ENCODE measurements around the gene ORMDL3.
A peak's percentile ranks its signal among the peaks of the same experiment; 100 is the strongest.
"Not testable (repeated sequence)": the region's sequence is repeated elsewhere in the genome, so short reads cannot be mapped to it uniquely, and the experiment has no call there.

The ORMDL3 gene

GRCh38 chr17:39949028-39949427 is 21.6 kb upstream of the ORMDL3 start:
- DNase-seq: no peak

DNA sequence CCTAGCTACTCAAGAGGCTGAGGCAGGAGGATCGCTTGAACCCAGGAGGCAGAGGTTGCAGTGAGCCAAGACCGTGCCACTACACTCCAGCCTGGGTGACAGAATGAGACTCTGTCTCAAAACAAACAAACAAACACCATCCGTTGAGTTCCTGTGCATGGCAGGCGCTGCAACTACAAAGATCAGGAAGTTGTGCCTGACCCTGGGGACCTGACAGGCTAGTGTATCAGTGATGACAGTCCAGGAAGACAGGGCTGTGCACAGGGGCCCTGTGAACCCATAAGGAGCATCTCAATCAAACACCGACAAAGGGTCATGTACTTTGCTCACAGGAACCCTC is 21.1 kb upstream of the ORMDL3 start:
- not testable (repeated sequence) for DNase-seq

DNA sequence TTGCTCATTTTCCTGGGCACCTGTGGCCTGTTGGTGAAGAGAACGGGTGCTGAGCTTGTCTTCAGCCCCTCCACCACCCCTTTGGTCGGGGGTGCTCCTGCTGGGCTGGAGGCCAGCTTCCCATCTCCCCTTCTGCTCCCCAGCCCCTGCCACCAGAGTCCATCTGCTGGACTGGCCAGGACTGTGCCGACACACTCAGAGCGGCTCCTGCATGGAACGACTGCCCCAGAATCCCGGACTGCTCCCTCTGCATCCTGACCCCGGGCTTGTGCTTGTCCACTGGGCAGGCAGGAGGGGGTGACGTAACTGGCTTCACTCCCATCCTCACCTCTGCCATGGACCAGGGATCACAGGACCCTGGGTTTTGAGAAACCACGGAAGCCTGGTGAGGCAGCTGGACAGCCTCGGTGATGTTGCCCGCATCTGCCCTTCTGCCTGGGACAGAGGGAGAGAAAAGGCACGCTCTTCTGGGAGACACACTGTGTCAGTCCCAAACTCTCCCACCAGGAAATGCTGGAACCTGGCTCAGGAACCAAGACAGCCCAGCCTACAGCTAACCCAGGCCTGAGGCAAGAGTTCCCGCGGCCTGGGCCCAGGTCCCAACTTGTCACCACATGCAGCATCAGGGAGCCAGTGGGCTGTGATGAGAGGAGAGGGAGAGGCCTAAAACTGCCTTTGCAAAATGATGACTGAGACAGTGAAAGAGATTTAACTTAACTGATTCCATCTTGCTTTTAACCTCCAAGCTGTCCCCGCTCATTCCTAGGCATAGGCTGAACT is 19.3 kb upstream of the ORMDL3 start:
- DNase-seq: no peak

DNA sequence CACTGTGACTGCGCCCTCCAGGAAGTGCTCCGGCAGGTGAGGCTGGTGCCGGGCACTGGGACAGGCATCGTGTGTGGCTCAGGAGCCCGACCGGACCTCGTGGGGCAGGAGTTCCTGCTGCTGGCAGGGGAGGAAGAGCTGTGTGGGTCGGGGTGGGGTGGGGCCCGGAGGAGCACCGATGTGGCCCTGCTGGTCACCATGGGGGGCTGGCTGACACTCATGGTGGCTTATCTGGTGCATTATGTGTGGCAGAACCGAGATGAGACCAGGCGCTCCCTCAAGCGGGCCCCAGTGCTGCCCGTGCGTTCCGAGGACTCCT is 17.0 kb upstream of the ORMDL3 start:
- no peak for DNase-seq

GRCh38 chr17:39943702-39944392 is 16.4 kb upstream of the ORMDL3 start:
- DNase-seq: no peak

- DNase-seq: no peak
These were observed 12.4 kb upstream of the ORMDL3 start for GRCh38 chr17:39939588-39940419.

- no peak for DNase-seq
These were observed 11.7 kb upstream of the ORMDL3 start for GRCh38 chr17:39939106-39939505.

GRCh38 chr17:39938140-39938869 is 10.9 kb upstream of the ORMDL3 start:
- DNase-seq: no peak

DNA sequence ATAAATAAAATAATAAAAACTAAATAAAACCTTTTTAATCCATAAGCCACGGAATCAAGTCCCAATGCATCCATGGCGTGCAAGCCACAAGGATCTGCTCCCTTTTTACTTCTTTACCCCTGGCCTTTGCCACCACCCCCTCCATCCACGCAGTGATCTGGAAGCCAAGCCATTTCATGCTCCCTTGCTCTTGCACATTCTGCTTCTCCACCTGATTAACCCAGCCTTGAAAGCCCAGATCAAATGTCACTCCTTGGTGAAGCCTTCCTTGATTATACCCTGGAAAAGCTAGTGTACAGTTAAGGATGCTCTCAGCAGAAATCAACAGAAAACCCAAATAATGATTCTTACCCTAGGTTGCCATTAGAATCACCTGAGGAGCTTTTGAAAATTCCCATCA is 10.0 kb upstream of the ORMDL3 start:
- no peak for DNase-seq

DNA sequence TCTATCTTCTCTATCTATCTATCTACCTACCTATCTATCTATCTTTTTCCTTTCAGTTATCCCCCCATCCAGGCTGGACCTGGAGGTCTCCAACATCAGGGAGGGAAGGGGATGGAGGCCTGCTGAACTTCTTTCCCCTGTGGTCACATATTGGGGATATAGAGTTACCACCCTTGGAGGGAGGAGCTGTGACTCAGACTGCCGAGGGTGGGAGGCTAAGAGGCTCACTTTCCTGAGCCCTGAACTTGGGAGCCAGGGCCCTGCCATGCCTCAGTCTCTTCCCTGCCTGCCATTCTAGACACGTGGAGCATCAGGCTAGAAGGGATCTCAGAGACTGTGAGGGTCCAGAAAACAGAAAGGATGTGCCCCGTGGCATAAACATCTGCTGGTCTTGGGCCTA is 8.5 kb upstream of the ORMDL3 start:
- DNase-seq: no peak

DNA sequence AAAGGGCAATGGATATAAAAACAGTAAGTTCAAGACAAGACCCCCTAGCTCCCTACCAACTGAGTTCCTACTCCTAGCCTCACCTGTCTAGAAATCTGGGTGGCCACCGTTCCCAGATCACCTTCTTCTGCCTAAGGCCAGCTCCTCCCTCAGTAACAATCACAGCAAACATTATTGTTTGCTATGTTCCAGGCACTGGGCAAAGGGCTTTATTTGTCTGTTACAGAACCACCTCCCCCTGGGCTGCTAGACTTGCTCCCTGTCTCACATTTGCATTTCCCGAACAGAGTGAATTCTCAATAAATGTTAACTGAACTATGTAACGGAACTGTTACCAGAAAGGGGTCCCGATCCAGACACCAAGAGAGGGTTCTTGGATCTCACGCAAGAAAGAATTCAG is 6.9 kb upstream of the ORMDL3 start:
- no peak for DNase-seq

GRCh38 chr17:39933912-39934311 is 6.5 kb upstream of the ORMDL3 start:
- no peak for DNase-seq

GRCh38 chr17:39929646-39930407 is 2.4 kb upstream of the ORMDL3 start:
- DNase-seq: no peak

GRCh38 chr17:39928858-39929645 is 1.7 kb upstream of the ORMDL3 start:
- DNase-seq: no peak

DNA sequence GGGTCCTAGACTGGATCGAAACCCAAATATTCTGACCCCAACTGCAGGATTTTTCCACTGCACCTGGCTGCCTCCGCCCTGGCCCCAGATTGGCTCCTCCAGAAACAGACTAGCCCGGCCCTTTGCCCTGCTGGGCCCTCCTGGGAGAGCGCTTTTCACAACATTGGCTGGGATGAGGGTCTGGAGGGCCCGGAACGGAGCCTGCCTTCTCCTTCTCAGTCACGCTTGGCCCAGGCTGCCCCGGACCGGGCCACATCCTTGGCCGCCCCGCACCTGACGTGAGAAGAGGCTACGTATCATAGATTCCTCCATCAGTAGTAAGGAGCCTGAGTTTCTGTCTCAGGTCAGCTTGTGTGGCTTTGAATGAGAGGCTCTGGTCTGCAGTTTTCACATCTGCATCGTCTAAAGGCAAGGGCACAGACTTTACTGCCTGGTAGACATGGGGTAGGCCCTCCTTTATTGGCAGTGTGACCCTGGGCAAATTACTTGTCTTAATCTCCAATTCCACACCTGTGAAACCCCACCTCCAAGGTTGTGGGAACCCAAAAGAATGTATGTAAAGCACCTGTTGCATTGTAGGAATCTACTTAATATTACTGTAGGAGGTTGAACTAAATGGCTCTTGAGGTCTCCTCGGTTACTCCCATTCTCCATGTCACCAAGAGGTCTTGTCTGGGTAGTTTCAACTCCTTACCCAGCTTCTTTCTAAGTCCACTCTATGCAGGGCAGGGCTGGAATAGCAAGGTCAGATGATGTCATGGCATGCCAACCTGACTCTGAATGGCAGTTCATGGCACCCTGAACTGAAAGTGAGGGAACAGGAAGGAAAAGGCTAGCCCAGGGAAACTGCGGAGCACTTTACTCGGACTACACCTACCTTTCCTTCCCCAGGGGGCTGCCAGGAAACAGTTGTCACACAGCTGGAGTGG is 792 bp upstream of the ORMDL3 start:
- no peak for DNase-seq

- peak; percentile 47 for DNase-seq
These were observed 757 bp downstream of the ORMDL3 start for GRCh38 chr17:39926588-39927100.

GRCh38 chr17:39926135-39926587 is 1.2 kb downstream of the ORMDL3 start:
- no peak for DNase-seq

GRCh38 chr17:39925282-39926134 is 1.9 kb downstream of the ORMDL3 start:
- DNase-seq: no peak

DNA sequence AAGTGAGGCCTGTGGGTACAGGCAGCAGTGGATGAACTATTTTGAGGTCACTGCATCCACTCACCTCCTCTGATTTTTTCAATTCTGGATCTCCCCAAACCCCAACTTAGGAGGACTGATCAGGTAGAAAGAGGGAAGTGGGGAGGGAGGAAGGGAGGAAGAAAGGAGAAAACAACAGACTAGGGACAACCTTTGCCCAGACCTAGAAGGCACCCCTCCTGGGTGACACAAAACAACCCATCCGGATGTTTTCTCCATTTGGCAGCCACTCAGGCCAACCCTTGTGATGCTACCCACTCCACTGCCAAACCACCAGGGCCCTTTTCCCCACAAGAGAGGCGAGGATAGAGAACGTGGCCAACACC is 2.7 kb downstream of the ORMDL3 start:
- DNase-seq: no peak

All from effector CD4-positive, alpha-beta T cell (primary cell).